Mesenchymal stem cell (in vitro differentiated cells and primary cell): ENCODE results near the gene HPSE.
"Not testable (repeated sequence)": the region's sequence is repeated elsewhere in the genome, so short reads cannot be mapped to it uniquely, and the experiment has no call there.

Experiments
- DNase-seq: peaks from one replicate; pipeline ENCODE4 v3.0.0-alpha.2; 2013
- H2AFZ ChIP-seq: one replicate; pipeline ENCODE4 v1.6.1; 2013; ENCODE audit warnings: low read depth, mild to moderate bottlenecking, control low read depth, inconsistent platforms, low read length, moderate library complexity
- H2AK5ac ChIP-seq: 2 replicates; pipeline ENCODE4 v1.6.1; 2013; ENCODE audit warnings: low read length, moderate library complexity, mild to moderate bottlenecking, inconsistent platforms; ENCODE audit not compliant: severe bottlenecking
- H2BK120ac ChIP-seq: one replicate; pipeline ENCODE4 v1.6.1; 2013; ENCODE audit warnings: low read depth, mild to moderate bottlenecking, inconsistent platforms, low read length, moderate library complexity
- H2BK12ac ChIP-seq, 2 experiments: one replicate each; pipeline ENCODE4 v1.6.1; 2013; ENCODE audit warnings: inconsistent platforms in 2 of 2, low read length in 2 of 2, mild to moderate bottlenecking in 2 of 2, moderate library complexity in 2 of 2, control low read depth in 1 of 2
- H2BK15ac ChIP-seq: one replicate; pipeline ENCODE4 v1.6.1; 2013; ENCODE audit warnings: mild to moderate bottlenecking, low read depth, inconsistent platforms; ENCODE audit not compliant: poor library complexity, severe bottlenecking
- H2BK5ac ChIP-seq: 2 replicates; pipeline ENCODE4 v1.6.1; 2013; ENCODE audit warnings: low read depth, mild to moderate bottlenecking, low read length, control low read depth, inconsistent platforms; ENCODE audit not compliant: poor library complexity, severe bottlenecking
- H3K14ac ChIP-seq, 2 experiments: one replicate each; pipeline ENCODE4 v1.6.1; 2013; ENCODE audit warnings: inconsistent platforms in 2 of 2, low read length in 2 of 2, control low read depth in 1 of 2, mild to moderate bottlenecking in 1 of 2, moderate library complexity in 1 of 2
- H3K18ac ChIP-seq, 2 experiments: one replicate each; pipeline ENCODE4 v1.6.1; 2013; ENCODE audit warnings: inconsistent platforms in 2 of 2, low read length in 2 of 2, control low read depth in 1 of 2, low read depth in 1 of 2, mild to moderate bottlenecking in 1 of 2
- H3K23ac ChIP-seq, 2 experiments: one replicate each; pipeline ENCODE4 v1.6.1; 2013; ENCODE audit warnings: inconsistent platforms in 2 of 2, low read length in 2 of 2, mild to moderate bottlenecking in 2 of 2, moderate library complexity in 2 of 2, control low read depth in 1 of 2
- H3K27ac ChIP-seq: 2 replicates; pipeline ENCODE4 v1.5.1; 2013; ENCODE audit warnings: mild to moderate bottlenecking, moderate library complexity, low read length, control low read depth, inconsistent platforms; ENCODE audit not compliant: poor library complexity, severe bottlenecking
- H3K27me3 ChIP-seq, 2 experiments: 2 replicates each; pipeline versions ENCODE4 v1.6.1 to v1.7.0; 2013; ENCODE audit warnings: low read length in 2 of 2, mild to moderate bottlenecking in 2 of 2, moderate library complexity in 2 of 2, control low read depth in 1 of 2, inconsistent platforms in 1 of 2; ENCODE audit not compliant: control insufficient read depth in 1 of 2, insufficient read depth in 1 of 2
- H3K36me3 ChIP-seq, 2 experiments: 2 replicates each; pipeline versions ENCODE4 v1.6.1 to v1.7.0; 2013; ENCODE audit warnings: low read length in 2 of 2, control low read depth in 1 of 2, inconsistent platforms in 1 of 2, low read depth in 1 of 2, mild to moderate bottlenecking in 1 of 2; ENCODE audit not compliant: insufficient read depth in 2 of 2, control insufficient read depth in 1 of 2
- H3K4ac ChIP-seq, 2 experiments: one replicate each; pipeline ENCODE4 v1.6.1; 2013; ENCODE audit warnings: inconsistent platforms in 2 of 2, low read length in 2 of 2, mild to moderate bottlenecking in 2 of 2, moderate library complexity in 2 of 2, control low read depth in 1 of 2, low read depth in 1 of 2
- H3K4me1 ChIP-seq: 2 replicates; pipeline ENCODE4 v1.6.1; 2013; ENCODE audit warnings: low read depth, low read length, control low read depth; ENCODE audit not compliant: control insufficient read depth, insufficient read depth
- H3K4me2 ChIP-seq: 2 replicates; pipeline ENCODE4 v1.6.1; 2013; ENCODE audit warnings: low read length, mild to moderate bottlenecking, inconsistent platforms; ENCODE audit not compliant: poor library complexity, severe bottlenecking
- H3K4me3 ChIP-seq, 2 experiments: 2 replicates each; pipeline versions ENCODE4 v1.5.1 to v1.7.0; 2013; ENCODE audit warnings: low read length in 2 of 2, mild to moderate bottlenecking in 2 of 2, control low read depth in 1 of 2, low read depth in 1 of 2; ENCODE audit not compliant: insufficient read depth in 1 of 2
- H3K79me1 ChIP-seq: replicated peaks from 2 replicates; pipeline ENCODE4 v1.6.1; 2013; ENCODE audit warnings: mild to moderate bottlenecking, control low read depth, low read length, inconsistent platforms; ENCODE audit not compliant: poor library complexity, severe bottlenecking
- H3K9ac ChIP-seq: 2 replicates; pipeline ENCODE4 v1.7.0; 2013; ENCODE audit warnings: mild to moderate bottlenecking, low read length, moderate library complexity
- H3K9me3 ChIP-seq: 2 replicates; pipeline ENCODE4 v1.7.0; 2013; ENCODE audit warnings: mild to moderate bottlenecking, low read length; ENCODE audit not compliant: control insufficient read depth
- H4K8ac ChIP-seq: one replicate; pipeline ENCODE4 v1.6.1; 2013; ENCODE audit warnings: inconsistent platforms, mild to moderate bottlenecking, low read length, moderate library complexity
- H4K91ac ChIP-seq: one replicate; pipeline ENCODE4 v1.6.1; 2013; ENCODE audit warnings: mild to moderate bottlenecking, low read length, inconsistent platforms
- WGBS: methylation state at CpG from one replicate; pipeline ENCODE4 v1.1.7; 2013; ENCODE audit warnings: mixed read lengths; 5-methylcytosine and 5-hydroxymethylcytosine counted together

Gene HPSE

GRCh38 chr4:83293305-83294046 lies 41.2 kb downstream of the HPSE start:
- 95% methylated on average over 5 of the region's 8 CpGs for WGBS
- no peak overlapping the region for H2BK15ac ChIP-seq
- H3K27ac ChIP-seq: no peak overlapping the region
- no peak overlapping the region for H2AFZ ChIP-seq
- H3K23ac ChIP-seq: no peak overlapping the region
- H3K14ac ChIP-seq: no peak overlapping the region
- no peak overlapping the region for H2BK120ac ChIP-seq
- H3K4me1 ChIP-seq: no peaks in the 10 kb centered on the region
- H3K27me3 ChIP-seq: no peaks in the 10 kb centered on the region
- no peak overlapping the region for H3K9ac ChIP-seq
- no peak overlapping the region for H3K4me2 ChIP-seq
- H4K91ac ChIP-seq: no peak overlapping the region
- H2BK5ac ChIP-seq: no peak overlapping the region
- H2AK5ac ChIP-seq: no peak overlapping the region
- H3K18ac ChIP-seq: no peak overlapping the region
- H3K79me1 ChIP-seq: no peaks in the 10 kb centered on the region
- H4K8ac ChIP-seq: no peak overlapping the region
- no peaks in the 10 kb centered on the region for H3K36me3 ChIP-seq
- DNase-seq: no peak
- H3K4me3 ChIP-seq: no peak overlapping the region
- H3K9me3 ChIP-seq: no peaks in the 10 kb centered on the region
- H2BK12ac ChIP-seq: no peak overlapping the region
- no peak overlapping the region for H3K4ac ChIP-seq

- not testable (repeated sequence) for H3K27me3 ChIP-seq, H3K27ac ChIP-seq
Observed at GRCh38 chr4:83290059-83290774, 44.4 kb downstream of the HPSE start.

GRCh38 chr4:83288381-83288780 lies 46.3 kb downstream of the HPSE start:
- H3K4me3 ChIP-seq, H2BK15ac ChIP-seq, H3K18ac ChIP-seq, H2BK5ac ChIP-seq, H3K14ac ChIP-seq, H3K4me1 ChIP-seq, H4K8ac ChIP-seq, H3K23ac ChIP-seq, H2AFZ ChIP-seq, H2BK12ac ChIP-seq, H3K79me1 ChIP-seq, H3K27me3 ChIP-seq, H3K9ac ChIP-seq, H4K91ac ChIP-seq, DNase-seq, H3K9me3 ChIP-seq, H3K4me2 ChIP-seq, H2AK5ac ChIP-seq, H3K36me3 ChIP-seq, H3K4ac ChIP-seq, H3K27ac ChIP-seq, H2BK120ac ChIP-seq: not testable (repeated sequence)
- 31% methylated on average over 1 of the region's 1 CpG for WGBS

More at GRCh38 chr4:83290059-83290774, 44.4 kb downstream of the HPSE start:
- not testable (repeated sequence) for H3K18ac ChIP-seq, H3K4me3 ChIP-seq, H3K4ac ChIP-seq, H3K4me1 ChIP-seq, H2BK120ac ChIP-seq, H3K79me1 ChIP-seq, H4K8ac ChIP-seq, H2AK5ac ChIP-seq, H3K4me2 ChIP-seq, H3K9me3 ChIP-seq, DNase-seq, H3K23ac ChIP-seq, H4K91ac ChIP-seq, H2BK12ac ChIP-seq, H2AFZ ChIP-seq, H2BK15ac ChIP-seq, H3K9ac ChIP-seq, H2BK5ac ChIP-seq, H3K14ac ChIP-seq, H3K36me3 ChIP-seq
- WGBS: 74% methylated on average over 3 of the region's 3 CpGs

GRCh38 chr4:83285055-83285407 lies 49.6 kb downstream of the HPSE start:
- Histone ChIP-seq H3K9me3 (no peaks in the 10 kb centered on the region), H3K18ac (no peak overlapping the region), H3K23ac (no peak overlapping the region), H2BK120ac (no peak overlapping the region), H2BK12ac (no peak overlapping the region), H2BK15ac (no peak overlapping the region), H3K4me1 (no peaks in the 10 kb centered on the region), H4K91ac (no peak overlapping the region), H2AK5ac (no peak overlapping the region), H3K4ac (no peak overlapping the region), H3K14ac (no peak overlapping the region), H3K79me1 (peaks cover 10% of the 10 kb centered on the region), H3K9ac (peak overlapping the region; percentile 98), H3K36me3 (peaks cover 0 to 3% of the 10 kb centered on the region in 2 experiments), H3K4me3 (peak overlapping the region in 1 of 2 experiments; percentile 91), H2AFZ (no peak overlapping the region), H3K27me3 (no peaks in the 10 kb centered on the region), H2BK5ac (no peak overlapping the region), H4K8ac (no peak overlapping the region), H3K4me2 (peak overlapping the region; percentile 85), H3K27ac (peak overlapping the region; percentile 90)
- 13% methylated on average over 9 of the region's 9 CpGs for WGBS
- peak; percentile 76 for DNase-seq
